WTC11 (cell line): ENCODE data around the gene CPVL.

Experiments used
- ATF3 ChIP-seq: sonication (generic); formaldehyde crosslinking; conservative IDR thresholded peaks from 2 replicates; pipeline ENCODE4 v1.8.1; 2022; ENCODE audit warnings: mild to moderate bottlenecking, missing genetic modification reagents
- CTCF ChIP-seq: fragments of 200-600 bp; IDR thresholded peaks from 2 replicates; pipeline ENCODE4 v1.8.0; 2022; ENCODE audit warnings: antibody characterized with exemption
- PRDM15 ChIP-seq: sonication (generic); formaldehyde crosslinking; IDR thresholded peaks from 2 replicates; pipeline ENCODE4 v1.8.0; 2022; ENCODE audit warnings: missing genetic modification reagents
- ZNF396 ChIP-seq: fragments of 250-450 bp; sonication (Bioruptor Pico); IDR thresholded peaks from 2 replicates; pipeline ENCODE4 v1.8.0; 2021; ENCODE audit warnings: mild to moderate bottlenecking, moderate library complexity, borderline replicate concordance

- TF ChIP-seq ZNF396 (CRISPR knock-in tag) = no peak
- TF ChIP-seq PRDM15 (CRISPR knock-in tag) = no peak
- no peak for TF ChIP-seq ATF3 (CRISPR knock-in tag)
- no peak for TF ChIP-seq CTCF
These were observed 153.5 kb downstream of the CPVL start for GRCh38 chr7:28992798-28993197.
